Measurements from ENCODE around the gene ARHGAP26.

ARHGAP26 gene

GRCh38 chr5:142833517-142834449, 63.6 kb downstream of the ARHGAP26 start:
- H3K27ac ChIP-seq (ENCODE audit: low read depth, low read length) = no peak overlapping the region

GRCh38 chr5:142834504-142834903, 64.3 kb downstream of the ARHGAP26 start:
- Histone ChIP-seq H2AFZ (ENCODE audit: low read length, unreplicated experiment) (no peak overlapping the region), H3K36me3 (ENCODE audit: insufficient read depth, low read length) (no peaks in the 10 kb centered on the region), H3K27me3 (ENCODE audit: insufficient read depth, low read length) (no peaks in the 10 kb centered on the region), H3K27ac (ENCODE audit: low read depth, low read length) (no peak overlapping the region), H3K4me1 (ENCODE audit: control insufficient read depth, insufficient read depth, low read length, unreplicated experiment) (peaks cover 26% of the 10 kb centered on the region), H3K4me3 (ENCODE audit: low read depth, low read length) (no peak overlapping the region), H3K79me2 (ENCODE audit: control insufficient read depth, insufficient read depth, low read length, unreplicated experiment) (no peaks in the 10 kb centered on the region)

More at GRCh38 chr5:142833517-142834449, 63.6 kb downstream of the ARHGAP26 start:
- H3K36me3 ChIP-seq (ENCODE audit: insufficient read depth, low read length) = no peaks in the 10 kb centered on the region
- H3K4me1 ChIP-seq (ENCODE audit: control insufficient read depth, insufficient read depth, low read length, unreplicated experiment) = peaks cover 26% of the 10 kb centered on the region
- no peaks in the 10 kb centered on the region for H3K27me3 ChIP-seq (ENCODE audit: insufficient read depth, low read length)
- no peak overlapping the region for H3K4me3 ChIP-seq (ENCODE audit: low read depth, low read length)
- H3K79me2 ChIP-seq (ENCODE audit: control insufficient read depth, insufficient read depth, low read length, unreplicated experiment) = no peaks in the 10 kb centered on the region
- H2AFZ ChIP-seq (ENCODE audit: low read length, unreplicated experiment) = no peak overlapping the region

- H3K4me1 ChIP-seq (ENCODE audit: control insufficient read depth, insufficient read depth, low read length, unreplicated experiment) = peaks cover 25% of the 10 kb centered on the region
- no peaks in the 10 kb centered on the region for H3K27me3 ChIP-seq (ENCODE audit: insufficient read depth, low read length)
- no peak overlapping the region for H2AFZ ChIP-seq (ENCODE audit: low read length, unreplicated experiment)
- H3K79me2 ChIP-seq (ENCODE audit: control insufficient read depth, insufficient read depth, low read length, unreplicated experiment) = no peaks in the 10 kb centered on the region
- no peak overlapping the region for H3K27ac ChIP-seq (ENCODE audit: low read depth, low read length)
- H3K36me3 ChIP-seq (ENCODE audit: insufficient read depth, low read length) = no peaks in the 10 kb centered on the region
- H3K4me3 ChIP-seq (ENCODE audit: low read depth, low read length) = no peak overlapping the region
These were observed 65.4 kb downstream of the ARHGAP26 start for GRCh38 chr5:142835540-142835939.

- Histone ChIP-seq H3K27ac (ENCODE audit: low read depth, low read length) (no peak overlapping the region), H3K79me2 (ENCODE audit: control insufficient read depth, insufficient read depth, low read length, unreplicated experiment) (no peaks in the 10 kb centered on the region), H3K27me3 (ENCODE audit: insufficient read depth, low read length) (no peaks in the 10 kb centered on the region), H3K4me1 (ENCODE audit: control insufficient read depth, insufficient read depth, low read length, unreplicated experiment) (peaks cover 20% of the 10 kb centered on the region), H3K36me3 (ENCODE audit: insufficient read depth, low read length) (no peaks in the 10 kb centered on the region), H3K4me3 (ENCODE audit: low read depth, low read length) (no peak overlapping the region), H2AFZ (ENCODE audit: low read length, unreplicated experiment) (no peak overlapping the region)
These were observed 65.9 kb downstream of the ARHGAP26 start for GRCh38 chr5:142836048-142836447.

- Histone ChIP-seq H3K4me3 (ENCODE audit: low read depth, low read length) (no peak overlapping the region), H3K4me1 (ENCODE audit: control insufficient read depth, insufficient read depth, low read length, unreplicated experiment) (peaks cover 18% of the 10 kb centered on the region), H3K27me3 (ENCODE audit: insufficient read depth, low read length) (no peaks in the 10 kb centered on the region), H3K36me3 (ENCODE audit: insufficient read depth, low read length) (no peaks in the 10 kb centered on the region), H3K27ac (ENCODE audit: low read depth, low read length) (no peak overlapping the region), H2AFZ (ENCODE audit: low read length, unreplicated experiment) (no peak overlapping the region), H3K79me2 (ENCODE audit: control insufficient read depth, insufficient read depth, low read length, unreplicated experiment) (no peaks in the 10 kb centered on the region)
These were observed 67.0 kb downstream of the ARHGAP26 start for GRCh38 chr5:142837081-142837725.

- H2AFZ ChIP-seq (ENCODE audit: low read length, unreplicated experiment) = no peak overlapping the region
- H3K79me2 ChIP-seq (ENCODE audit: control insufficient read depth, insufficient read depth, low read length, unreplicated experiment) = no peaks in the 10 kb centered on the region
- H3K27me3 ChIP-seq (ENCODE audit: insufficient read depth, low read length) = no peaks in the 10 kb centered on the region
- H3K36me3 ChIP-seq (ENCODE audit: insufficient read depth, low read length) = no peaks in the 10 kb centered on the region
- peaks cover 18% of the 10 kb centered on the region for H3K4me1 ChIP-seq (ENCODE audit: control insufficient read depth, insufficient read depth, low read length, unreplicated experiment)
- no peak overlapping the region for H3K27ac ChIP-seq (ENCODE audit: low read depth, low read length)
- no peak overlapping the region for H3K4me3 ChIP-seq (ENCODE audit: low read depth, low read length)
These were observed 68.7 kb downstream of the ARHGAP26 start for GRCh38 chr5:142838845-142839244.

GRCh38 chr5:142839711-142840346, 69.7 kb downstream of the ARHGAP26 start:
- Histone ChIP-seq H3K27me3 (ENCODE audit: insufficient read depth, low read length) (no peaks in the 10 kb centered on the region), H2AFZ (ENCODE audit: low read length, unreplicated experiment) (no peak overlapping the region), H3K4me3 (ENCODE audit: low read depth, low read length) (peak overlapping the region; percentile 53; the same call in 1 of the 2 replicates), H3K4me1 (ENCODE audit: control insufficient read depth, insufficient read depth, low read length, unreplicated experiment) (peaks cover 18% of the 10 kb centered on the region), H3K27ac (ENCODE audit: low read depth, low read length) (peak overlapping the region; percentile 31), H3K36me3 (ENCODE audit: insufficient read depth, low read length) (no peaks in the 10 kb centered on the region), H3K79me2 (ENCODE audit: control insufficient read depth, insufficient read depth, low read length, unreplicated experiment) (no peaks in the 10 kb centered on the region)

- Histone ChIP-seq H3K27ac (ENCODE audit: low read depth, low read length) (no peak overlapping the region), H3K4me3 (ENCODE audit: low read depth, low read length) (no peak overlapping the region), H3K27me3 (ENCODE audit: insufficient read depth, low read length) (no peaks in the 10 kb centered on the region), H3K79me2 (ENCODE audit: control insufficient read depth, insufficient read depth, low read length, unreplicated experiment) (no peaks in the 10 kb centered on the region), H2AFZ (ENCODE audit: low read length, unreplicated experiment) (no peak overlapping the region), H3K36me3 (ENCODE audit: insufficient read depth, low read length) (no peaks in the 10 kb centered on the region), H3K4me1 (ENCODE audit: control insufficient read depth, insufficient read depth, low read length, unreplicated experiment) (peaks cover 18% of the 10 kb centered on the region)
These were observed 70.4 kb downstream of the ARHGAP26 start for GRCh38 chr5:142840575-142840974.

GRCh38 chr5:142841511-142842265, 71.5 kb downstream of the ARHGAP26 start:
- Histone ChIP-seq H3K36me3 (ENCODE audit: insufficient read depth, low read length) (no peaks in the 10 kb centered on the region), H2AFZ (ENCODE audit: low read length, unreplicated experiment) (no peak overlapping the region), H3K27me3 (ENCODE audit: insufficient read depth, low read length) (no peaks in the 10 kb centered on the region), H3K4me1 (ENCODE audit: control insufficient read depth, insufficient read depth, low read length, unreplicated experiment) (peaks cover 18% of the 10 kb centered on the region), H3K4me3 (ENCODE audit: low read depth, low read length) (no peak overlapping the region), H3K79me2 (ENCODE audit: control insufficient read depth, insufficient read depth, low read length, unreplicated experiment) (no peaks in the 10 kb centered on the region), H3K27ac (ENCODE audit: low read depth, low read length) (no peak overlapping the region)
